ENCODE data around the gene PGK1. TPM values are rescaled to one million over a fixed set of nuclear protein-coding genes. Genes with fewer than 3 reads are reported as not detected.
"Not testable (repeated sequence)": the region's sequence is repeated elsewhere in the genome, so short reads cannot be mapped to it uniquely, and the experiment has no call there.

The PGK1 gene
- polyA plus RNA-seq, 1 donor = 276 TPM

DNA sequence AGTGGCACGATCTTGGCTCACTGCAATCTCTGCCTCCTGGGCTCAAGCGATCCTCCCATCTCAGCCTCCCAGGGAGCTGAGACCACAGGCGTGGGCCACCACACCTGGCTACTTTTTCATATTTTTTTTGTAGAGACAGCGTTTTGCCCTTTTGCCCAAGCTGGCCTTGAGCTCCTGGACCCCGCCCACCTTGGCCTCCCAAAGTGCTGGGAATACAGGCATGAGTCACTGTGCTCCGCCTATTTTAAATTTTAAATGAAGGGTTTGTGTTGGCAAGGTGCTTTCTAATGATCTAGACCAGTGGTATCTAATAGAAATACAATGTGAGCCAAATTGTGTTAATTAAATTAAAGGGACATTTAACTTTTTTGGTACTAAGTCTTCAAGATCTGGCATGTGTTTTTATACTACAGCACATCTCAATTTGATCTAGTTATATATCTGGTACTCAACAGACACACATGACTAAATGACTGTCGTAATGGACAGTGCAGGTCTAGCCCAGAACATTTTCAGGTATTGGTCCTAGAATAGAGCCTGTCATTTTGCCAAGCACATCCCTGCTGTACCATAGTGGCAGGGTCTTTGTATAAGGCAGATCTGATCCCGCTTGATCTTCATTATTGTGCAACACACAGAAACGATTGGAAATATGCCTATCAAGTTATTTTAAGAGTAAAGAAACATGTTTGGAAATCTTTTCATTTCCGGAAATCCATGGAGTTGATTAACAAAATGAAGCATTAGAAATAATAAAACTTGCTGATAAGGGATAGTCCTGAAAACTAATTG, 7.3 kb downstream of the PGK1 start:
- Histone ChIP-seq H3K4me3 (ENCODE audit: low read length) (no peak overlapping the region), H3K27me3 (ENCODE audit: control insufficient read depth, insufficient read depth, low read length) (no peaks in the 10 kb centered on the region), H3K4me1 (ENCODE audit: control insufficient read depth, insufficient read depth, low read length) (peaks cover 12% of the 10 kb centered on the region), H3K36me3 (ENCODE audit: control insufficient read depth, insufficient read depth, low read length) (peaks cover 39% of the 10 kb centered on the region), H3K9me3 (ENCODE audit: control insufficient read depth, low read depth, low read length) (no peaks in the 10 kb centered on the region), H3K27ac (ENCODE audit: low read length) (no peak overlapping the region)
- no peak for DNase-seq
- WGBS (ENCODE audit: insufficient coverage, low lambda C conversion rate) = no CpG with 5 or more reads among the region's 10 CpGs

DNA sequence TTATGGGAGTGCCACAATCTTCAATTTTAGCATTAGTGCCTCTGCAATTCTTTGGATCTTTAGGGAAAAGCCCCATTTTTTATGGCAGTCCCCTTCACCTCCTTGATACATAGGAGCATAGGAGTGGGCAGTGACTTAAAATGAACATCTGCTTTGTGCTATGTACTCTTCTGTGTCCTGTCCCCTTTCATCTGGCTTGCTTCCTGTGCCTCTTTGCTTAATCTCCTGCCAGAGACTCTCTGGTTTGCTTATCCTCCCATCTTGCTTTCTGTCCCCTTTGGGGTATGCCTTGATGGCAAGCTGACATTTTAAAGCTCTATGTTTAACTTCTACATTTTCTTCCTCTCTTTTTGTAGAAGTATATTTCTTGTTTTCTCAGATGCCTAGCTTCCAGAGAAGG, 12.3 kb downstream of the PGK1 start:
- DNase-seq = no peak
- peaks cover 70% of the 10 kb centered on the region for H3K36me3 ChIP-seq (ENCODE audit: control insufficient read depth, insufficient read depth, low read length)
- no peak overlapping the region for H3K4me3 ChIP-seq (ENCODE audit: low read length)
- H3K4me1 ChIP-seq (ENCODE audit: control insufficient read depth, insufficient read depth, low read length) = peaks cover 8% of the 10 kb centered on the region
- H3K9me3 ChIP-seq (ENCODE audit: control insufficient read depth, low read depth, low read length) = no peaks in the 10 kb centered on the region
- H3K27me3 ChIP-seq (ENCODE audit: control insufficient read depth, insufficient read depth, low read length) = no peaks in the 10 kb centered on the region
- no peak overlapping the region for H3K27ac ChIP-seq (ENCODE audit: low read length)

DNA sequence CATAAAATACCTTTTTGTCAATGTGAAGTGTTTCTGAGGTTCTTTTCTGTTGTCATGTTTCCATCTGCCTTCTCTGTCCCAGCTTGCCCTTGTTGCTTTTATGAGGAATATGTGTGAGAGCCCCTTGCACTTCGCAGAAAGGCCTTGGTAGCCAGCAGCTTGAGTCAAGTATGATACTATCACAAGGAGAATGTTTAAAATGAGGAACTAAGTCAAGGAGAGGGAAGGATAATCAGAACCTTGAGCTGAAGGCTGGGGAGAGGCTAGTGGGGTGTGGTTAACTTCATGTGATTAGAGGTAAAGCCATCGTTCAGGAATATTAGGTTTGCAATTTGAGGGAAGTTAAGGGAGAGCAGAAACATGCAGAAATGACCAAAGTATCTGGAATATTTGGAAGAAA, 12.7 kb downstream of the PGK1 start:
- peaks cover 71% of the 10 kb centered on the region for H3K36me3 ChIP-seq (ENCODE audit: control insufficient read depth, insufficient read depth, low read length)
- no peak overlapping the region for H3K27ac ChIP-seq (ENCODE audit: low read length)
- no peak for DNase-seq
- H3K4me1 ChIP-seq (ENCODE audit: control insufficient read depth, insufficient read depth, low read length) = peaks cover 8% of the 10 kb centered on the region
- H3K27me3 ChIP-seq (ENCODE audit: control insufficient read depth, insufficient read depth, low read length) = no peaks in the 10 kb centered on the region
- WGBS (ENCODE audit: insufficient coverage, low lambda C conversion rate) = no CpG with 5 or more reads among the region's 2 CpGs
- no peaks in the 10 kb centered on the region for H3K9me3 ChIP-seq (ENCODE audit: control insufficient read depth, low read depth, low read length)
- H3K4me3 ChIP-seq (ENCODE audit: low read length) = no peak overlapping the region

DNA sequence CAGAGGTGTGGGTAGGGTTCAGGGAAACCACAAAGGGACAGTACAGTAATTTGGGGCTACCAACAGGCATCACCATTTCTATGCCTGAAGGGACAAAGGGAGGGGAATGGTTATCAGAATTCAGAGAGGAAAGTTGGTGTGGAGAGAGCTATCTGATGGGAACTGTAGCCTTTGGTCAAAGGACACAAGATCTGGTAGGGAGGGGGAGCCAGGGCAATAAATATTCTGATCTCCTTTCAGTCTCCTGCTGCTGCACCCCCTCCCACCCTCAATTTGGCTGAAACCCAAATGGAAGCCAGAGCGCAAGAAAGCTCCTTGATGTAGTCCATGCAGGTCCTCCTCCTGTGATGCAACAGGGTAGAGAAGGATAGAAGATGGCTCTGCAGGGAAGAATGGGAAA, 14.6 kb downstream of the PGK1 start:
- Histone ChIP-seq H3K4me1 (ENCODE audit: control insufficient read depth, insufficient read depth, low read length) (peaks cover 8% of the 10 kb centered on the region), H3K27me3 (ENCODE audit: control insufficient read depth, insufficient read depth, low read length) (no peaks in the 10 kb centered on the region), H3K4me3 (ENCODE audit: low read length) (no peak overlapping the region), H3K9me3 (ENCODE audit: control insufficient read depth, low read depth, low read length) (no peaks in the 10 kb centered on the region), H3K36me3 (ENCODE audit: control insufficient read depth, insufficient read depth, low read length) (peaks cover 65% of the 10 kb centered on the region), H3K27ac (ENCODE audit: low read length) (no peak overlapping the region)
- WGBS (ENCODE audit: insufficient coverage, low lambda C conversion rate) = no CpG with 5 or more reads among the region's 1 CpG
- no peak for DNase-seq

DNA sequence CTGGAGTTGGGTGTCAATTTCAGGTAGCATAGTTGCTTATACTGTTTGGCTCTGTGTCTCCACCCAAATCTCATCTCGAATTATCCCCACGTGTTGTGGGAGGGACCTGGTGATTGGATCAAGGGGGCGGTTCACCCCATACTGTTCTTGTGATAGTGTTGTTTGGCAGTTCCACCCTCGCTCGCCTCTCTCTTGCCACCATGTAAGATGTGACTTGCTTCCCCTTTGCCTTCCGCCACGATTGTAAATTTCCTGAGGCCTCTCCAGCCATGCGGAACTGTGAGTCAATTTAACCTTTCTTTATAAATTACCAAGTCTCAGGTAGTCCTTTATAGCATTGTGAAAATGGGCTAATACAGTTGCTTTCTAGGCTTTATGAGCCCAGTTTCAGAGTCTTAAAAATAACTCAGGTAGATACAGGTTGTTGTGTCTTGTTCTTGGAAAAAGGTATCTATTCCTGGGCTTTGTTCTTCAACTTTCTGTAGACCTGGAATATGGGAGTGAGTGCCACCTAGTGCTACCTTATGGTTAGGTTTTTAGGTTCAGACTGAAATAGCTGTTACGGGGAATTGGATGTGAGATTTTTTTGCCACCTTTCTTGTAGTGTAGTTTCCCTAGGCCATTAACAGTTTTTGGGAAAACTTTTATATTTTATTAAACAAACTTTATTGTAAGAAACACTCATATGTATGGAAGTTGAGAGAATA, 15.6 kb downstream of the PGK1 start:
- H3K27ac ChIP-seq (ENCODE audit: low read length) = no peak overlapping the region
- H3K4me3 ChIP-seq (ENCODE audit: low read length) = no peak overlapping the region
- peaks cover 8% of the 10 kb centered on the region for H3K4me1 ChIP-seq (ENCODE audit: control insufficient read depth, insufficient read depth, low read length)
- no peaks in the 10 kb centered on the region for H3K27me3 ChIP-seq (ENCODE audit: control insufficient read depth, insufficient read depth, low read length)
- H3K36me3 ChIP-seq (ENCODE audit: control insufficient read depth, insufficient read depth, low read length) = peaks cover 64% of the 10 kb centered on the region
- DNase-seq = no peak
- H3K9me3 ChIP-seq (ENCODE audit: control insufficient read depth, low read depth, low read length) = no peaks in the 10 kb centered on the region
- WGBS (ENCODE audit: insufficient coverage, low lambda C conversion rate) = no CpG with 5 or more reads among the region's 9 CpGs

DNA sequence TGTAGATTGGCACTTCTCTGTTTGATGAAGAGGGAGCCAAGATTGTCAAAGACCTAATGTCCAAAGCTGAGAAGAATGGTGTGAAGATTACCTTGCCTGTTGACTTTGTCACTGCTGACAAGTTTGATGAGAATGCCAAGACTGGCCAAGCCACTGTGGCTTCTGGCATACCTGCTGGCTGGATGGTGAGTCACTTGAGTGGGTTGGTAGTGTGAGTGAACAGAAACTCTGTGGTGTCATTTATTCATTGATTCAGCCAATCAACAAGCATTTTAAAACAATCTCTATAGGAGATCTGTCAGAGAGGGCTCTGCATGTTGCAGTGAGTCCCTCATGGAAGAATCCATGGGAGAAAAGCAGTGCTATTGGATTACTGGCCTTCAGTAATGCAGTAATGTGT, 19.1 kb downstream of the PGK1 start:
- H3K4me3 ChIP-seq (ENCODE audit: low read length) = no peak overlapping the region
- H3K27ac ChIP-seq (ENCODE audit: low read length) = no peak overlapping the region
- H3K9me3 ChIP-seq (ENCODE audit: control insufficient read depth, low read depth, low read length) = no peaks in the 10 kb centered on the region
- no peaks in the 10 kb centered on the region for H3K4me1 ChIP-seq (ENCODE audit: control insufficient read depth, insufficient read depth, low read length)
- peaks cover 57% of the 10 kb centered on the region for H3K36me3 ChIP-seq (ENCODE audit: control insufficient read depth, insufficient read depth, low read length)
- no peaks in the 10 kb centered on the region for H3K27me3 ChIP-seq (ENCODE audit: control insufficient read depth, insufficient read depth, low read length)
- no peak for DNase-seq

DNA sequence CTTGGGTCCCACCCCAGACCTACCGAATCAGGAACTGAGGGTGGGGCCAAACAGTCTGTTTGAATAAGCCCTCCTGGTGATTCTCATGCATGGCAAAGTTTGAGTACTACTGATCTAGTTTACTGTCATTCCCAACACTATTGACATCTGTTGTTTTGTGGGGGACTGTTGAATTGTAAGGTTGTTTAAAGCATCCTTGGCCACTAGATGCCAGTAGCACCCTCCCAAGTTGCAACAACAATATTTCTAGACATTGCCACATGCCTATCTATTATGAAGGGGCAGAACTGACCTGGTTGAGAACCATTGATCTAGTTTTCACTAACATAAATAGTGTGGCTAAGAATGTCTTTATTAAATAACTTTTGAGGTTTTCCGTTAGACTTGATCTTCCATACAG, 20.3 kb downstream of the PGK1 start:
- no peak for DNase-seq
- H3K9me3 ChIP-seq (ENCODE audit: control insufficient read depth, low read depth, low read length) = no peaks in the 10 kb centered on the region
- no CpG with 5 or more reads among the region's 2 CpGs for WGBS (ENCODE audit: insufficient coverage, low lambda C conversion rate)
- H3K27ac ChIP-seq (ENCODE audit: low read length) = no peak overlapping the region
- no peak overlapping the region for H3K4me3 ChIP-seq (ENCODE audit: low read length)
- H3K36me3 ChIP-seq (ENCODE audit: control insufficient read depth, insufficient read depth, low read length) = peaks cover 47% of the 10 kb centered on the region
- H3K27me3 ChIP-seq (ENCODE audit: control insufficient read depth, insufficient read depth, low read length) = no peaks in the 10 kb centered on the region
- no peaks in the 10 kb centered on the region for H3K4me1 ChIP-seq (ENCODE audit: control insufficient read depth, insufficient read depth, low read length)

DNA sequence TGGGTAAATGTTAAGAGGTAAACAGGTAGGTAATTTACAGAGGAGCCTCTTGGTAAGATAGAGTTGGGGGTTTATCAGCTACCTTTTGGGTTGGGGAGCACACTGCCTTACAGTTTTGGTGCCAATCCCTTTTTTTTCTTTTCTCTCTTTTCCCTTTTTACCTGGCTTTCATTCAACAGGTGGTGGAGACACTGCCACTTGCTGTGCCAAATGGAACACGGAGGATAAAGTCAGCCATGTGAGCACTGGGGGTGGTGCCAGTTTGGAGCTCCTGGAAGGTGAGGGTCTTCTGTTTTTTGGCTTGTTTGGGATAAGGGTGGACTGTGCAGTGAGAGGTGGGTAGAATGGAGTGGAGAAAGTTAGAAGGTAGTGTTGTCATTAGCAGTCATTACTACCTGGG, 21.1 kb downstream of the PGK1 start:
- no peaks in the 10 kb centered on the region for H3K9me3 ChIP-seq (ENCODE audit: control insufficient read depth, low read depth, low read length)
- no peak overlapping the region for H3K4me3 ChIP-seq (ENCODE audit: low read length)
- WGBS (ENCODE audit: insufficient coverage, low lambda C conversion rate) = no CpG with 5 or more reads among the region's 1 CpG
- peaks cover 43% of the 10 kb centered on the region for H3K36me3 ChIP-seq (ENCODE audit: control insufficient read depth, insufficient read depth, low read length)
- no peaks in the 10 kb centered on the region for H3K27me3 ChIP-seq (ENCODE audit: control insufficient read depth, insufficient read depth, low read length)
- no peak for DNase-seq
- no peak overlapping the region for H3K27ac ChIP-seq (ENCODE audit: low read length)
- no peaks in the 10 kb centered on the region for H3K4me1 ChIP-seq (ENCODE audit: control insufficient read depth, insufficient read depth, low read length)

DNA sequence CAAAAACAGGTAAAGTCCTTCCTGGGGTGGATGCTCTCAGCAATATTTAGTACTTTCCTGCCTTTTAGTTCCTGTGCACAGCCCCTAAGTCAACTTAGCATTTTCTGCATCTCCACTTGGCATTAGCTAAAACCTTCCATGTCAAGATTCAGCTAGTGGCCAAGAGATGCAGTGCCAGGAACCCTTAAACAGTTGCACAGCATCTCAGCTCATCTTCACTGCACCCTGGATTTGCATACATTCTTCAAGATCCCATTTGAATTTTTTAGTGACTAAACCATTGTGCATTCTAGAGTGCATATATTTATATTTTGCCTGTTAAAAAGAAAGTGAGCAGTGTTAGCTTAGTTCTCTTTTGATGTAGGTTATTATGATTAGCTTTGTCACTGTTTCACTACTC, 21.7 kb downstream of the PGK1 start:
- H3K4me3 ChIP-seq (ENCODE audit: low read length); H3K27me3 ChIP-seq (ENCODE audit: control insufficient read depth, insufficient read depth, low read length); H3K9me3 ChIP-seq (ENCODE audit: control insufficient read depth, low read depth, low read length); H3K27ac ChIP-seq (ENCODE audit: low read length); DNase-seq; H3K4me1 ChIP-seq (ENCODE audit: control insufficient read depth, insufficient read depth, low read length): not testable (repeated sequence)
- H3K36me3 ChIP-seq (ENCODE audit: control insufficient read depth, insufficient read depth, low read length) = peaks cover 44% of the 10 kb centered on the region

DNA sequence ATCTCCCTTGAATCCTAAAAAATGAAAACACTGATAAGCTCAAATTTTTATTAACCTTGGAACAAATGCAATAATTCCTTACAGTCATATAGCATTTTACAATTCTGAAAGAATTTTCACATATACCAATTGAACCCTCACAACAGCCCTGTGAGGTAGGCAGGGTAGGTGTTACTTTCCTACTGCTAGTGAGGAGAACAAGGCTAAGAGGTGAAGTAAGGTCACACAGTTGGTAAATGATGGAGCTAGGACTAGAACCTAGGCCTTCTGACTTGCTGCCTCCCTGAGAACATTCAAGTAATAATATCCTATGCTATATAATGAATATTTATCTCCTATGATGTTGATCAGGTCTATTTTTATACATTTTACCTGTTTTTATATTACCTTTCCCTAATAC, 25.7 kb downstream of the PGK1 start:
- H3K4me3 ChIP-seq (ENCODE audit: low read length) = no peak overlapping the region
- H3K36me3 ChIP-seq (ENCODE audit: control insufficient read depth, insufficient read depth, low read length) = peaks cover 30% of the 10 kb centered on the region
- no peaks in the 10 kb centered on the region for H3K27me3 ChIP-seq (ENCODE audit: control insufficient read depth, insufficient read depth, low read length)
- no peaks in the 10 kb centered on the region for H3K9me3 ChIP-seq (ENCODE audit: control insufficient read depth, low read depth, low read length)
- DNase-seq = no peak
- H3K27ac ChIP-seq (ENCODE audit: low read length) = no peak overlapping the region
- H3K4me1 ChIP-seq (ENCODE audit: control insufficient read depth, insufficient read depth, low read length) = no peaks in the 10 kb centered on the region

DNA sequence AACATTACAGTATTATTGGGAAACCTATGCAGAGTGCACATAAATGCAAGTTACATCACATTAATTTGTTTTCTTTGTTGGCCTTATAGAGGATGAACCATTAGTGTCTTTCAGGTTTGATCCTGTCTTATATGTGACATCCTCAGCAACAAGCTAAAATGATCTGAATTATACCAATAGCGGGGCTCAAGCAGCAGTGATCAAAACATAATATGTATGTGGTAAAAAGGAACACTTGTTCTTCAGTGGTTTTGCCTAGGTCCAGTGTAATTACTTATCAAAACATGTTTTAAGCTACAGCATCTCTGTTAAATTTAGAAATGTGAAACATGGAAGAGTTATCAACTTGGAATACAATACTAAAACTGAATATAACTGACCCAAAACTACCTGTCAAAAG, 26.3 kb downstream of the PGK1 start:
- Histone ChIP-seq H3K36me3 (ENCODE audit: control insufficient read depth, insufficient read depth, low read length) (peaks cover 23% of the 10 kb centered on the region), H3K27ac (ENCODE audit: low read length) (no peak overlapping the region), H3K27me3 (ENCODE audit: control insufficient read depth, insufficient read depth, low read length) (no peaks in the 10 kb centered on the region), H3K4me3 (ENCODE audit: low read length) (no peak overlapping the region), H3K4me1 (ENCODE audit: control insufficient read depth, insufficient read depth, low read length) (no peaks in the 10 kb centered on the region), H3K9me3 (ENCODE audit: control insufficient read depth, low read depth, low read length) (no peaks in the 10 kb centered on the region)
- WGBS (ENCODE audit: insufficient coverage, low lambda C conversion rate) = no CpG with 5 or more reads among the region's 1 CpG
- no peak for DNase-seq
